ENCODE data around the gene HTT.
"Not testable (repeated sequence)": the region's sequence is repeated elsewhere in the genome, so short reads cannot be mapped to it uniquely, and the experiment has no call there.

Gene HTT

GRCh38 chr4:3121596-3121995, 47.1 kb downstream of the HTT start:
- no peak for DNase-seq (ENCODE audit: low read depth)

- no peak for DNase-seq (ENCODE audit: low read depth)
Measured at GRCh38 chr4:3122081-3122563, 47.6 kb downstream of the HTT start.

- no peak for DNase-seq (ENCODE audit: low read depth)
Measured at GRCh38 chr4:3123181-3123671, 48.7 kb downstream of the HTT start.

DNA sequence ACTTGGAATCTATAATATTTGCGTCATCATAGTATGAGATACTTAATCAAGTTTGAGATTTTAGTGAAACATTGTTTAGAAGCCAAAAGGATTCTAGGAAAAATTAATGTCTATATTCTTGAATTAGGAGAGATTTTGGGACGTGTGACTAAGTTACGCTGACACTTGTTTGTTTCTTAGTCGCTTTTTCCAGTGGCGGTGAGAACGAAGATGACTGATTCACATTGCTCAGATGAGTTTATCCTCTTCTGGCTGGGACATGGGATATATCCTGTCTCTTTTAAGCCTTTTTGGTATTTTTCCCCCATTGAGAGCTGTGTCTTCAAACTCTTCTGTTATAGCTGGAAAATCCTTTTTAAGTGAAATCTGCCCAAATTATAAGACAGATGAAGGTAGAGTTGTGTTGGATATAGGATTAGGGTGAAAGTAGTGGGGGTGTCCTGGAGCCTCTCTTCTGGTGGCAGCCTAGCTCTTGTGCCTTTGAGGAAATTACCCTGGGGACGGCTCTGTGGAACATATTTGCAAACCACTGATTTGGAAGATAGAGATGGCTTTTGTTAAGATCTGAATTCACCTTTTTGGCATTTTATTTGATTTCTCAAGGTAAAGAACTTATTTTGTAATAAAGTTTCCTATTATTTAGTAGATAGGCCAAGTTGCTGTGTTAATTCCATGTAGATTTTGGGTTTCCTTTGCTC, 49.7 kb downstream of the HTT start:
- no peak for DNase-seq (ENCODE audit: low read depth)

GRCh38 chr4:3127112-3127511, 52.6 kb downstream of the HTT start:
- no peak for DNase-seq (ENCODE audit: low read depth)

DNA sequence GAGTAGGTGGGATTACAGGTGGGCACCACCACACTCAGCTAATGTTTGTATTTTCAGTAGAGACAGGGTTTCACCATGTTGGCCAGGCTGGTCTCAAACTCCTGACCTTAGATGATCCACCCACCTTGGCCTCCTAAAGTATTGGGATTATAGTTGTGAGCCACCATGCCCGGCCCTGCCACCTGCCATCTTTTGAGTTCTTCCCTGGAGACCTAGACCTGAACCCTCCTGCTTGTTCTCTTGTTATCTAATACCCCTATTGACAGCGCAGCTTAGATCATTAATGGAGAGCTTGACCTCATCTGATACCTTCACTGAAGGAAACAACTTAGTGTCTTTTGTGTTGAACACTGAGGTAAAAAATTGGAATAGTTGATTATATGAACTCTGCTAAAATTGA, 53.6 kb downstream of the HTT start:
- DNase-seq (ENCODE audit: low read depth): no peak

GRCh38 chr4:3128976-3129375, 54.5 kb downstream of the HTT start:
- no peak for DNase-seq (ENCODE audit: low read depth)

GRCh38 chr4:3130201-3130600, 55.7 kb downstream of the HTT start:
- no peak for DNase-seq (ENCODE audit: low read depth)

- DNase-seq (ENCODE audit: low read depth): no peak
Measured at GRCh38 chr4:3130826-3131225, 56.3 kb downstream of the HTT start.

GRCh38 chr4:3134201-3134600, 59.7 kb downstream of the HTT start:
- no peak for DNase-seq (ENCODE audit: low read depth)

DNA sequence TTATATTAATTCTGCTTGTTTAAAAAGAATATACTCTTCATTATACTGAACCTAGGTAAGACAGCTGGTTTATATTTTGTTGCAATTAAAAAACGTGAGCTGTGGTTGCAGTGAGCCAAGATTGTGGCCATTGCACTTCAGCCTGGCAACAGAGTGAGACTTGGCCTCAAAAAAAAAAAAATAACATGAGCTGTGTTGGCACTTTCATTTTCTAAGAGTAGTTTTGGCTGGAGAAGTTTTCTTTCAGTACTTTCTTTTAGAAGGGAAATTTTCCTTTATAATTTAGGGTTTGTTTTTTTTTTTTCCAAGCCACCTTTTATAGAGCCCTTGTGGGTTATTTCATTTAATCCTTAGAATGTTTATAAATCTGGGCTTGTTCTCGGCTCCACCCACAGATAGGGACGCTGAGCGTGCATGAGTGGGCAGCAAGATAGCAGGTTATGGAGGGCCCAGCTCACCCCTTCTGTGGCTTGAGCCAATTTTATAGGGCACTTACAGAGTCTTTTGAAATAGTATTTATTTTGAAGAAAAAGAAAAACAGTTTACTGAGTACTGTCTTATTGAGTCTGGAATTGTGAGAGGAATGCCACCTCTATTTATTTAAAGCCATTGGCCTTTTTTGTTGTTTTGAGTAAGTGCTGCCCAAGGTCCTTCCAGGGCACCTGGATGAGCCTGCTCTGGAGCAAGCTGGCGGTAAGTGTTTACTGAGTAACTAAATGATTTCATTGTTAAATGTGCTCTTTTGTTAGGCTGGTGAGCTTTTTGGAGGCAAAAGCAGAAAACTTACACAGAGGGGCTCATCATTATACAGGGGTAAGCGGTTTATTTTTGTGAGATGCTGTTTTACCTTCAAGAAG, 60.9 kb downstream of the HTT start:
- DNase-seq (ENCODE audit: low read depth): no peak

- DNase-seq (ENCODE audit: low read depth): no peak
Measured at GRCh38 chr4:3136454-3136853, 62.0 kb downstream of the HTT start.

GRCh38 chr4:3137908-3138307, 63.4 kb downstream of the HTT start:
- DNase-seq (ENCODE audit: low read depth): no peak

DNA sequence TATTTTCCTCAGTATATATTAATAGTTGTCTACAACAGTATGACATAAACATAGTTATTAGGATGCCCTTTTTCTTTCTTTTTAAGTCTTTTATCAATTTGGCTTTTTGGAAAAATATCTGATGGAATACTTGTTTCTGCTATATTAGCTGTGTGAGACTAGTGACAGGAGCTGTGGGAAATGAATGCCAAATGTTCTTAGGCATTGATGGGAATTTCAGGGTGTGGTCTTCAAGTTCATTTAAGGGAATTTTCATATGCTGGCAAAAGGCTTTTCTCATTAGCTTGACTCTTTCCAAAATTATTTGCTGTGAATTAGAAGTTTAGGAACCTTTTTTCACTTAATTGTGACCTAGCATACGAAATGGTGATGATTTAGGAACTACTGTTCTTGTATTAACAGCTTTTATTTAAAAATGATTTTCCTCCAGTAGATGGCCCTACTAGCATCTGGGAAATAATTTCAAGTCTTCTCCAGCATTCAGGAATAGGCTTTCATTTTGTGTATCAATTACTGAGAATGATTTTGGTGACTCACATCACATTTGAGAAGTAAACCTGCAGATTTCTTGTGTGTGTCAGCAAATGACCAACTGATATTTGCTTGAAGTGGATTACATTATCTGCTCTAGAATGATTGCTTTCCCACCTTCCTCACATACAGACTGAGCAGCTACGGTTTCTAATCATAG, 70.9 kb downstream of the HTT start:
- no peak for DNase-seq (ENCODE audit: low read depth)

DNA sequence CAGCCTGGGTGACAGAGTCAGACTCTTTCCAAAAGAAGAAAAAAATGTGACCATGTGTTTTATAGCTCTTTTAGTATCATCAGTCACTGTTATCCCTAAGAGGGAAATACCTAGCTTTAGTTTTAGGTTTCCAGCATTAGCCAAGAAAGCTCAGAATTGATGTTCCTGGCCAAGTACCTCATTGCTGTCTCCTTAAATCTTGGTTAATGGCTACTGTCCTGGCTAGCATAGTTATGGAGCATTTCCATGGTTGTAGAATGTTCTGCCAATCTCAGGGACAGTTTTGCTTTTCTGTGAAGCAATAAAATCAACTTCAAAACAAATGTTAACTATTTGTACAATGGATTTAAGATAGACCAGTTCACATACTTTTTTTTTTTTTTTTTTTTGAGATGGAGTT, 74.4 kb downstream of the HTT start:
- DNase-seq (ENCODE audit: low read depth): no peak

DNA sequence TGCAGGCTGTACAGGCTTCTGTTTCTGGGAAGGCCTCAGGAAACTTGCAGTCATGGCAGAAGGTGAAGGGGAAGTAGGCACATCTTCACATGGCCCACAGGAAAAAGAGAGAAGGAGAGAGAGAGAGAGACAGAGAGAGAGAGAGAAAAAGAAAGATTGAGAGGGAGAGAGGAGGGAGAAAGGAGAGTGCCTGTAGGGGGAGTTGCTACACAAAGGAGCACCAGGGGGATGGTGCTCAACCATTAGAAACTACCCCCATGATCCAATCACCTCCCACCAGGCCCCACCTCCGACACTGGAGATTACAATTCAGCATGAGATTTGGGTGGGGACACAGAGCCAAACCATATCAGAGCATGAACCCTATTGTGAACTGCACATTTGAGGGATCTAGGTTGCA, 76.8 kb downstream of the HTT start:
- not testable (repeated sequence) for DNase-seq (ENCODE audit: low read depth)

DNA sequence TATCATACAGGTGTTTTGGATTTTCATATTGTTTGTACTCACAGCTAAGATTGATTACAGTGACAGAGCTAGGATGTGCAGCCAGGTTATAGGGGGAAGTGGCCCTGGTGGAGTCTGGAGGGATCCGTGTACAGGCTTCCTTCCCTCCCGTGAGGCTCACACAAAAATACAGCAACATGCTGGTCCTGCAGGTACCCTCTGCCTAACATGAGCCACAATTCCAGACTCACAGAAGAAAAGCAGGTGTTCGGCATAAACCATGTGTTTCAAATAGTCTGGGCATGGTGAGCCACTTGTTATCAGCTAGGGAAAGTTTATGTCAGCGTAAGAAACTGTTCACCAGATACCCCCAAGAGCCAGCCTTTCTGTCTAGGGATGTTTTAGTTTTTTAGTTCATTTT, 82.9 kb downstream of the HTT start:
- DNase-seq (ENCODE audit: low read depth): no peak

DNA sequence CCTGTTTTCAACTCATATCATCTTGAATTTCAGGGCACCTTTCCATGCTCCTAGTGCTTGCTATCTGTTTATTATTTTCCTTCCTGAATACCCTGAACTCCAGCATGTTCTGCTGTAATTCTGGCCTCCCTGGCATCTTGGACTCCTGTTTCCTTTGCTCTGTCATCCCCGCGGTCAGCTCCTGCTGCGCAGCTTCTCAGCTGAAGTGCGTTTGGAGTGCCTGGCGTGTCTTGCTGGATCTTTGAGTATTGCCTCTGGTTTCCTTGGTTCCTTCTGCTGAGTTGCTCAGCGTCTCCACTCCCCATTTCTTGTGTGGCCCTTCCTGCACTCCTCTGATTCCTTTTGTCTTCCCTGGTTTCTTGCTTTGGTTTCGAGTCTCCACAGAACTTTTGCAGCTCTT, 84.4 kb downstream of the HTT start:
- no peak for DNase-seq (ENCODE audit: low read depth)

DNA sequence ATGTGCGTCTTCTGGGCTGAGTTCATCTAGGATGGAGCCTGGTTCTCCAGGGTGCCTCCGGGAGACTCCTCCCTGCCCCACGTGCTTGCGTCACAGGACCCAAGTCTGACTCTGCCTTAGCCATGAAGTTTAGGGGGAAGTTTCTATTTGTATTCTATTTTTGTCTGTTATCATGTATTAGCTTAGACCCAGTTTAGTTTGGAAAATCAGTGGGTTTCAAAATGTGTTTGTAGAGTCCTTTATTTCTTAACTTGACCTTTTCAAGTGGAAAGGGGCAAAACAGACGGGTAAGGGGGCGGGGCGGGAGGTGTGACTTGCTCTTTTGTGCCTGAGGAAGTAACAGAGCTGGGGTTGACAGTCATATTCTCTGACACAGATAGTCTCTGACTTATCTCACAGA, 86.0 kb downstream of the HTT start:
- DNase-seq (ENCODE audit: low read depth): no peak

DNA sequence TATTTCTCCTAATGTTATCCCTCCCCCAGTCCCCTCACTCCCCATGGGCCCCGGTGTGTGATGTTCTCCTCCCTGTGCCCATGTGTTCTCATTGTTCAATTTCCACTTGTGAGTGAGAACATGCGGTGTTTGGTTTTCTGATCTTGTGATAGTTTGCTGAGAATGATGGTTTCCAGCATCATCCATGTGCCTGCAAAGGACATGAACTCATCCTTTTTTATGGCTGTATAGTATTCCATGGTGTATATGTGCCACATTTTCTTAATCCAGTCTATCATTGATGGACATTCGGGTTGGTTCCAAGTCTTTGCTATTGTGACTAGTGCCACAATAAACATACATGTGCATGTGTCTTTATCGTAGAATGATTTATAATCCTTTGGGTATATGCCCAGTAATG, 86.6 kb downstream of the HTT start:
- DNase-seq (ENCODE audit: low read depth): not testable (repeated sequence)

DNA sequence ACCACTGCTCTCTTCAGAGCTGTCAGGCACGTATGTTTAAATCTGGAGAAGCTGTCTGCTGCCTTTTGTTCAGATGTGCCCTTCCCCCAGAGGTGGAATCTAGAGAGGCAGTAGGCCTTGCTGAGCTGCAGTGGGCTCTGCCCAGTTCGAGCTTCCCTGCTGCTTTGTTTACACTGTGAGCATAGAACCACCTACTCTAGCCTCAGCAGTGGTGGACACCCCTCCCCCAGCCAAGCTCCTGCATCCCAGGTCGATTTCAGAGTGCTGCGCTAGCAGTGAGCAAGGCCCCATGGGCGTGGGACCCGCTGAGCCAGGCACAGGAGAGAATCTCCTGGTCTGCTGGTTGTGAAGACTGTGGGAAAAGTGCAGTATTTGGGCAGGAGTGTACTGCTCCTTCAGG, 92.0 kb downstream of the HTT start:
- DNase-seq (ENCODE audit: low read depth): not testable (repeated sequence)

- no peak for DNase-seq (ENCODE audit: low read depth)
Measured at GRCh38 chr4:3168029-3168428, 93.5 kb downstream of the HTT start.
